ENCODE results near the gene LRPAP1.

Gene LRPAP1

DNA sequence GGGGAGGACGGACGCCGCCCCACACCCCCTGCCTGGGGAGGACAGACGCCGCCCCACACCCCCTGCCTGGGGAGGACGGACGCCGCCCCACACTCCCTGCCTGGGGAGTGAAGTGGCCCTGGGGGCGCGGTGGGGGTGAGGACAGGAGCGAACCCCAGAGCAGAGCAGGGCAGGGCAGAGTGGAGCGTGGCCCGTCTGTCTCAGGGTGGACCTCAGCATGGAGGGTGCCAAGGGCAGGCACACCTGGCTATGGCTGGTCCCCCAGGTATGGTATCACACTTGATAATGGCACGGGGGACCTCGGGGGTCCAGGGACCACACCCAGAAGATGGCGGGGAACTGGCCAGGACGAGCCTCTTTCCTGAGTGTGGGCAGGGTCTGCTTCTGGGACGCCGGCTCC, 9.6 kb downstream of the LRPAP1 start:
- Histone ChIP-seq H3K27me3 (ENCODE audit: insufficient read depth, low read length) (no peaks in the 10 kb centered on the region), H2BK120ac (ENCODE audit: insufficient read depth, low read length, poor library complexity) (no peak overlapping the region), H2BK5ac (ENCODE audit: low read depth, low read length, poor library complexity) (no peak overlapping the region), H3K9me3 (ENCODE audit: insufficient read depth, low read depth, low read length) (no peaks in the 10 kb centered on the region), H3K9ac (ENCODE audit: low read length) (no peak overlapping the region), H3K36me3 (ENCODE audit: control insufficient read depth in 1 of 2, insufficient read depth in 2 of 2, low read length in 2 of 2) (peaks cover 73 to 80% of the 10 kb centered on the region in 2 experiments), H2AK5ac (ENCODE audit: low read length) (no peak overlapping the region), H3K14ac (ENCODE audit: low read length) (no peak overlapping the region), H4K12ac (ENCODE audit: low read depth, low read length) (no peak overlapping the region), H2AFZ (ENCODE audit: insufficient read depth, low read length, poor library complexity) (no peak overlapping the region), H3K4me3 (ENCODE audit: low read depth, low read length) (no peak overlapping the region), H3K4me2 (ENCODE audit: low read length) (no peak overlapping the region), H3K18ac (ENCODE audit: low read length) (no peak overlapping the region), H3K27ac (ENCODE audit: low read depth, low read length) (no peak overlapping the region), H3K4me1 (ENCODE audit: control insufficient read depth in 1 of 2, insufficient read depth in 2 of 2, low read length in 2 of 2) (no peaks in the 10 kb centered on the region), H3K79me1 (ENCODE audit: low read length) (no peaks in the 10 kb centered on the region), H2BK12ac (ENCODE audit: low read length) (no peak overlapping the region), H4K8ac (ENCODE audit: low read depth, low read length) (no peak overlapping the region), H4K91ac (ENCODE audit: low read depth, low read length) (no peak overlapping the region), H3K23ac (ENCODE audit: low read length) (no peak overlapping the region), H3K4ac (ENCODE audit: low read depth, low read length) (no peak overlapping the region), H3K79me2 (ENCODE audit: control insufficient read depth, insufficient read depth, low read length, poor library complexity) (no peaks in the 10 kb centered on the region)
- no peak for DNase-seq
- no CpG with 5 or more reads among the region's 19 CpGs for WGBS (ENCODE audit: extremely low coverage, insufficient coverage, insufficient read length)

- no peak overlapping the region for H3K23ac ChIP-seq (ENCODE audit: low read length)
- no peak overlapping the region for H2BK12ac ChIP-seq (ENCODE audit: low read length)
- H2BK5ac ChIP-seq (ENCODE audit: low read depth, low read length, poor library complexity): no peak overlapping the region
- no peak overlapping the region for H3K4me3 ChIP-seq (ENCODE audit: low read depth, low read length)
- H3K27ac ChIP-seq (ENCODE audit: low read depth, low read length): no peak overlapping the region
- H3K18ac ChIP-seq (ENCODE audit: low read length): no peak overlapping the region
- no peak overlapping the region for H2AFZ ChIP-seq (ENCODE audit: insufficient read depth, low read length, poor library complexity)
- no peak overlapping the region for H4K8ac ChIP-seq (ENCODE audit: low read depth, low read length)
- no peak overlapping the region for H2BK120ac ChIP-seq (ENCODE audit: insufficient read depth, low read length, poor library complexity)
- H3K36me3 ChIP-seq (ENCODE audit: control insufficient read depth in 1 of 2, insufficient read depth in 2 of 2, low read length in 2 of 2): peaks cover 74 to 80% of the 10 kb centered on the region in 2 experiments
- WGBS (ENCODE audit: extremely low coverage, insufficient coverage, insufficient read length): no CpG with 5 or more reads among the region's 15 CpGs
- H3K4me1 ChIP-seq (ENCODE audit: control insufficient read depth in 1 of 2, insufficient read depth in 2 of 2, low read length in 2 of 2): no peaks in the 10 kb centered on the region
- H4K91ac ChIP-seq (ENCODE audit: low read depth, low read length): no peak overlapping the region
- no peak overlapping the region for H3K4me2 ChIP-seq (ENCODE audit: low read length)
- no peaks in the 10 kb centered on the region for H3K79me2 ChIP-seq (ENCODE audit: control insufficient read depth, insufficient read depth, low read length, poor library complexity)
- no peak overlapping the region for H4K12ac ChIP-seq (ENCODE audit: low read depth, low read length)
- H3K14ac ChIP-seq (ENCODE audit: low read length): no peak overlapping the region
- no peaks in the 10 kb centered on the region for H3K27me3 ChIP-seq (ENCODE audit: insufficient read depth, low read length)
- no peak overlapping the region for H3K4ac ChIP-seq (ENCODE audit: low read depth, low read length)
- no peaks in the 10 kb centered on the region for H3K9me3 ChIP-seq (ENCODE audit: insufficient read depth, low read depth, low read length)
- H3K79me1 ChIP-seq (ENCODE audit: low read length): no peaks in the 10 kb centered on the region
- no peak overlapping the region for H2AK5ac ChIP-seq (ENCODE audit: low read length)
- H3K9ac ChIP-seq (ENCODE audit: low read length): no peak overlapping the region
- DNase-seq: no peak
Measured at GRCh38 chr4:3522326-3522640, 9.9 kb downstream of the LRPAP1 start.

GRCh38 chr4:3521621-3522325, 10.4 kb downstream of the LRPAP1 start:
- Histone ChIP-seq H3K4ac (ENCODE audit: low read depth, low read length) (no peak overlapping the region), H2BK120ac (ENCODE audit: insufficient read depth, low read length, poor library complexity) (no peak overlapping the region), H2AFZ (ENCODE audit: insufficient read depth, low read length, poor library complexity) (no peak overlapping the region), H2AK5ac (ENCODE audit: low read length) (no peak overlapping the region), H2BK12ac (ENCODE audit: low read length) (no peak overlapping the region), H3K14ac (ENCODE audit: low read length) (no peak overlapping the region), H4K8ac (ENCODE audit: low read depth, low read length) (no peak overlapping the region), H3K4me3 (ENCODE audit: low read depth, low read length) (no peak overlapping the region), H3K27me3 (ENCODE audit: insufficient read depth, low read length) (no peaks in the 10 kb centered on the region), H3K4me2 (ENCODE audit: low read length) (no peak overlapping the region), H3K79me1 (ENCODE audit: low read length) (no peaks in the 10 kb centered on the region), H2BK5ac (ENCODE audit: low read depth, low read length, poor library complexity) (no peak overlapping the region), H3K4me1 (ENCODE audit: control insufficient read depth in 1 of 2, insufficient read depth in 2 of 2, low read length in 2 of 2) (no peaks in the 10 kb centered on the region), H3K9me3 (ENCODE audit: insufficient read depth, low read depth, low read length) (no peaks in the 10 kb centered on the region), H3K27ac (ENCODE audit: low read depth, low read length) (no peak overlapping the region), H3K18ac (ENCODE audit: low read length) (no peak overlapping the region), H3K23ac (ENCODE audit: low read length) (no peak overlapping the region), H3K79me2 (ENCODE audit: control insufficient read depth, insufficient read depth, low read length, poor library complexity) (no peaks in the 10 kb centered on the region), H3K9ac (ENCODE audit: low read length) (no peak overlapping the region), H4K12ac (ENCODE audit: low read depth, low read length) (no peak overlapping the region), H3K36me3 (ENCODE audit: control insufficient read depth in 1 of 2, insufficient read depth in 2 of 2, low read length in 2 of 2) (peaks cover 78 to 83% of the 10 kb centered on the region in 2 experiments), H4K91ac (ENCODE audit: low read depth, low read length) (no peak overlapping the region)
- WGBS (ENCODE audit: extremely low coverage, insufficient coverage, insufficient read length): no CpG with 5 or more reads among the region's 16 CpGs
- no peak for DNase-seq

- Histone ChIP-seq H3K4me1 (ENCODE audit: control insufficient read depth in 1 of 2, insufficient read depth in 2 of 2, low read length in 2 of 2) (no peaks in the 10 kb centered on the region), H3K27me3 (ENCODE audit: insufficient read depth, low read length) (no peaks in the 10 kb centered on the region), H3K79me2 (ENCODE audit: control insufficient read depth, insufficient read depth, low read length, poor library complexity) (no peaks in the 10 kb centered on the region), H3K79me1 (ENCODE audit: low read length) (no peaks in the 10 kb centered on the region), H4K91ac (ENCODE audit: low read depth, low read length) (no peak overlapping the region), H3K27ac (ENCODE audit: low read depth, low read length) (no peak overlapping the region), H2BK120ac (ENCODE audit: insufficient read depth, low read length, poor library complexity) (no peak overlapping the region), H2AK5ac (ENCODE audit: low read length) (no peak overlapping the region), H3K4ac (ENCODE audit: low read depth, low read length) (no peak overlapping the region), H3K4me3 (ENCODE audit: low read depth, low read length) (no peak overlapping the region), H3K23ac (ENCODE audit: low read length) (no peak overlapping the region), H4K8ac (ENCODE audit: low read depth, low read length) (no peak overlapping the region), H3K18ac (ENCODE audit: low read length) (no peak overlapping the region), H3K9ac (ENCODE audit: low read length) (no peak overlapping the region), H3K4me2 (ENCODE audit: low read length) (no peak overlapping the region), H3K14ac (ENCODE audit: low read length) (no peak overlapping the region), H3K9me3 (ENCODE audit: insufficient read depth, low read depth, low read length) (no peaks in the 10 kb centered on the region), H3K36me3 (ENCODE audit: control insufficient read depth in 1 of 2, insufficient read depth in 2 of 2, low read length in 2 of 2) (peaks cover 86 to 89% of the 10 kb centered on the region in 2 experiments), H2BK12ac (ENCODE audit: low read length) (no peak overlapping the region), H2BK5ac (ENCODE audit: low read depth, low read length, poor library complexity) (no peak overlapping the region), H2AFZ (ENCODE audit: insufficient read depth, low read length, poor library complexity) (no peak overlapping the region), H4K12ac (ENCODE audit: low read depth, low read length) (no peak overlapping the region)
- no peak for DNase-seq
- WGBS (ENCODE audit: extremely low coverage, insufficient coverage, insufficient read length): no CpG with 5 or more reads among the region's 31 CpGs
Measured at GRCh38 chr4:3520796-3521600, 11.2 kb downstream of the LRPAP1 start.

Measured in trophoblast cell (in vitro differentiated cells and primary cell).